A549 (cell line): ENCODE measurements around the gene MAD1L1.

Experiments
- CEBPB ChIP-seq, 2 experiments: fragments of >200 bp in 1 of 2; sonication (Bioruptor Twin) in 1 of 2; formaldehyde crosslinking in 1 of 2; IDR thresholded peaks; 2 replicates each; pipeline ENCODE4 v1.6.1; 2012 to 2016
- CTCF ChIP-seq: fragments of >200 bp; sonication (Bioruptor Twin); formaldehyde crosslinking; IDR thresholded peaks from 3 replicates; pipeline ENCODE4 v1.5.1; 2016
- ESRRA ChIP-seq: fragments of 150-350 bp; IDR thresholded peaks from 2 replicates; pipeline ENCODE4 v1.6.1; 2014; ENCODE audit warnings: mild to moderate bottlenecking, low read length, borderline replicate concordance
- HOXA7 ChIP-seq: fragments of 250-450 bp; sonication (Bioruptor Pico); IDR thresholded peaks from 2 replicates; pipeline ENCODE4 v1.5.0; 2020; ENCODE audit warnings: mild to moderate bottlenecking, moderate library complexity
- SREBF2 ChIP-seq: fragments of 450-650 bp; IDR thresholded peaks from 2 replicates; pipeline ENCODE4 v1.6.1; 2014; ENCODE audit warnings: mild to moderate bottlenecking, moderate library complexity
- ZFP36 ChIP-seq: fragments of 450-650 bp; IDR thresholded peaks from 2 replicates; pipeline ENCODE4 v1.6.1; 2014; ENCODE audit warnings: borderline replicate concordance; ENCODE audit not compliant: partially characterized antibody
- TF ChIP-seq, protein P1 (sequence below): IDR thresholded peaks from 2 replicates; pipeline ENCODE4 v1.6.1; 2012

GRCh38 chr7:2022021-2022409 lies 210.7 kb downstream of the MAD1L1 start:
- TF ChIP-seq ZFP36 (no peak), CTCF (no peak), ESRRA (no peak), SREBF2 (no peak), CEBPB (IDR thresholded peaks at IDR 0.05) (no peak), HOXA7 (CRISPR knock-in tag) (no peak)
- TF ChIP-seq, protein P1, sequence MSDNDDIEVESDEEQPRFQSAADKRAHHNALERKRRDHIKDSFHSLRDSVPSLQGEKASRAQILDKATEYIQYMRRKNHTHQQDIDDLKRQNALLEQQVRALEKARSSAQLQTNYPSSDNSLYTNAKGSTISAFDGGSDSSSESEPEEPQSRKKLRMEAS, result no peak
